Effector CD8-positive, alpha-beta T cell (primary cell): ENCODE results near the gene BRMS1.
"Not testable (repeated sequence)": the region's sequence is repeated elsewhere in the genome, so short reads cannot be mapped to it uniquely, and the experiment has no call there.

ENCODE experiments used
- DNase-seq: peaks from one replicate; lab custom pipeline; 2025; lab: John Stamatoyannopoulos, UW

BRMS1 gene

GRCh38 chr11:66322732-66323427 lies 22.0 kb downstream of the BRMS1 start:
- DNase-seq: no peak

- no peak for DNase-seq
Observed at GRCh38 chr11:66321606-66322005, 23.3 kb downstream of the BRMS1 start.

- DNase-seq: not testable (repeated sequence)
Observed at GRCh38 chr11:66320748-66321147, 24.2 kb downstream of the BRMS1 start.

- DNase-seq: not testable (repeated sequence)
Observed at GRCh38 chr11:66320289-66320688, 24.6 kb downstream of the BRMS1 start.

- DNase-seq: no peak
Observed at GRCh38 chr11:66318600-66318970, 26.3 kb downstream of the BRMS1 start.

GRCh38 chr11:66317723-66318599 lies 26.9 kb downstream of the BRMS1 start:
- DNase-seq: peak; percentile 81

- DNase-seq: peak; percentile 56
Observed at GRCh38 chr11:66317322-66317722, 27.6 kb downstream of the BRMS1 start.

GRCh38 chr11:66316849-66317251 lies 28.1 kb downstream of the BRMS1 start, which contains the start of gene CD248:
Gene CD248, minus strand, starts transcription at chr11:66317044. Its CDS starts 17 bp downstream, at chr11:66317027.
- DNase-seq: peak; percentile 41

- DNase-seq: peak; percentile 40
Observed at GRCh38 chr11:66315921-66316811, 28.7 kb downstream of the BRMS1 start.

GRCh38 chr11:66315498-66315885 lies 29.4 kb downstream of the BRMS1 start:
- no peak for DNase-seq

GRCh38 chr11:66314561-66315497 lies 30.1 kb downstream of the BRMS1 start:
- no peak for DNase-seq

GRCh38 chr11:66314186-66314501 lies 30.8 kb downstream of the BRMS1 start:
- DNase-seq: no peak

GRCh38 chr11:66313321-66314185 lies 31.4 kb downstream of the BRMS1 start:
- no peak for DNase-seq

- DNase-seq: peak; percentile 100
Observed at GRCh38 chr11:66312549-66313320, 32.2 kb downstream of the BRMS1 start.

- DNase-seq: peak; percentile 99
Observed at GRCh38 chr11:66311965-66312548, 32.8 kb downstream of the BRMS1 start.

GRCh38 chr11:66311470-66311964 lies 33.4 kb downstream of the BRMS1 start:
- no peak for DNase-seq

GRCh38 chr11:66310803-66311440 lies 34.0 kb downstream of the BRMS1 start:
- not testable (repeated sequence) for DNase-seq

GRCh38 chr11:66310324-66310723 lies 34.6 kb downstream of the BRMS1 start:
- no peak for DNase-seq
